H4 (cell line): ENCODE results near the gene XPR1. TPM values are rescaled to one million over a fixed set of nuclear protein-coding genes. Genes with fewer than 3 reads are reported as not detected.
"Not testable (repeated sequence)": the region's sequence is repeated elsewhere in the genome, so short reads cannot be mapped to it uniquely, and the experiment has no call there.

Experiments
- DNase-seq: peaks from one replicate; pipeline ENCODE4 v3.0.0-alpha.2; 2015; ENCODE audit warnings: low spot score
- total RNA-seq: library from RNA; depleted of rRNA; stranded (reverse); fragments of >200 nt; shearing (Covaris generic); gene quantifications from 2 replicates; pipeline ENCODE4 v1.2.3, GENCODE V29; 2014

The XPR1 gene
- total RNA-seq, 1 experiment from 2014 or later = 23.5 TPM

DNA sequence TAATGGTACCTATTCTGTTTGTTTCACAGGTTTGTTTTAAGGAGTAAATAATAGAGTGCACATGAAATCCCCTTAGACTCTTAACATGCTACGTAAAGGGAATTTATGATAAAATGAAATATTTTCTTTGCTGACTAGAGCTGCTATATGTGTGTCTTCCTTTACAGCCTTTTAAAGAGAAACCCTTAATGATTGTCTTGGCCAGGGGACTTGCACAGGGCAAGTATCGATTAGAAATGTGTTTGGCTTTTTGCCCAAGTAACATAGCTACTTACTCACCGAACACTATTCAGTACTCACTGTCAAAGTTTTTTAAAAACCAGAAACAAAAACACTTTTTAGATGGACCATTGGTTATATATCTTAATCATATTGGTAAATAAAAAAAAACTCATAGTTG, 209.6 kb downstream of the XPR1 start:
- no peak for DNase-seq

DNA sequence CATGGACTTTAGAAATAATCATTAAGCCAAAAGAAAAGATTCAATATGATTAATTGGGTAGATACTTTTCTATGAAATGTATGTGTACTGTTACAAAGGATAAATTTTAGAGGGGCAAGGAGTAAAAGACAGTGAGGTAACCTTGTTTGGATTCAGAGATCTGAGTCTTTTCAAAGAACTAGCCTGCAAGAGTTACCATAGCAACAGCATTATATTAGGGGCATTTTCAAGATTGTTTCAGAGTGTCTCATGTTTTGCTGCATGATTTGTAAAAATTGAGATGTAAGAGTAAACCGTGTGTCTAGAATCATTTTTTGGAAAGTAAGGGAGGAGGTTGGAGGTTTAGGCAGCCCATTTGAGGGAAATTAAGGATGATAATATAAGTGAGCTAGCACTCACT, 210.2 kb downstream of the XPR1 start:
- no peak for DNase-seq

DNA sequence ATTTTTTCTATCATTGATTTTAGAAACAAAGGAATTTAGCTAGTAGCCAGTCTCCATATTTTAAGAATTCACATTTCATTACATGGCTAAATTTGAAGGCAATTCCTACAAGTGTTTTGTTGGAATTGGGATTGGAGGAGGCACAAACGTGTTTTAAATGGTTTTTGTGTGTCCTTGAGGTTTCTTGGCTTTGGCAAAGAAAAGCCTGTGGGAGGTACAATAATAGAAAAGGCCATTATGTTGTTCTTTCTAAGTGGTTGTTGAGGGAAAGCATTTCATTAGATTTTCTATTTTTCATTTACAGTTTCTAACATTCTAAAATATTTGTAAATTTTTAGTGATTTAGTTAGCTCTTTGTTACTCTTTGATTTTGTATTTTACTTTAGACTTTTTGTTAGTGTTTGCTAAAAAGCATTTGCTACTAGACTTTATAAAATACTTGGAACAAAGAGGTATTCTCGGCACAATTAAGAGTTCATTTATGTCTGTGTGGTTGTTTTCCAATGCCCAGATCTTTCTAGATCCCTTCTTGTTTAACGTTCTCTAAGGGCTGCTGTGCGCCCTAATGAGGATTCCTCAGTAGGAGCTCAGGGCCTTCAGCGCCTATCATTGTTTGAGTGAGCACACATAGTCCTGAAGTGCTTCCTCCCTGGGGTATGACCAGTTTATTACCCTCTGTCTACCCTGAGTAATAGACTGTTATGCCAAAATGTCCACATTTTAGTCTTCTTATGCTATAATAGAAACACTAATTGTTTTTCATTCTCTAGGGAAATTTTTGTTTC, 210.9 kb downstream of the XPR1 start:
- no peak for DNase-seq

DNA sequence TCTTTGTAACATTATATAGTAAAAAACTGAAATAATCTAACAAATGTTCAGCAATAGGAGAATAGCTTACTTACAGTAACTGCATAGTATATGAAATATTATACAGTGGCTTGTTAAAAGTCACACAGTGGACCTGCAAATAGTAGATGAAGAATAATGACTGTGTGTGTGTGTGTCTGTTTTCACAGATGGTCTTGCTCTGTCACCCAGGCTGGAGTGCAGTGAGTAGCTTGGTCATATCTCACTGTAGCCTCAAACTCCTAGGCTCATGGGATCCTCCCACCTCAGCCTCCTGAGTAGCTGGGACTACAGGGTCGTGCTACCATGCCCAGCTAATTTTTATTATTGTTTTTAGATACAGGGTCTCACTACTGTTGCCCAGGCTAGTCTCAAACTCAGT, 213.5 kb downstream of the XPR1 start:
- no peak for DNase-seq

DNA sequence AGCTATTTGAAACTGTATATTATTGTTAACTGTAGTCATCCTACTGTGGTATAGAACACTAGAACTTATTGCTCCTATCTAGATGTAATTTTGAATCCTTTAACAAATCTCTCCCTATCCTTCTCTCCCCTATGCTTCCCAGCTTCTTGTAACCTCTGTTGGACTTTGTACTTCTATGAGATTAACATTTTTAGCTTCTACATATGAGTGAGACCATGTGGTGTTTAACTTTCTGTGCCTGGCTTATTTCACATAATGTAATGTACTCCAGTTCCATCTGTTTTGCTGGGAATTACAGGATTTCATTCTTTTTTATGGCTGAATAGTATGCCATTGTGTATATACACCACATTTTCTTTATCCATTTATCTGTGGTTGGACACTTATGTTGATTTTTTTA, 216.4 kb downstream of the XPR1 start:
- DNase-seq = no peak

DNA sequence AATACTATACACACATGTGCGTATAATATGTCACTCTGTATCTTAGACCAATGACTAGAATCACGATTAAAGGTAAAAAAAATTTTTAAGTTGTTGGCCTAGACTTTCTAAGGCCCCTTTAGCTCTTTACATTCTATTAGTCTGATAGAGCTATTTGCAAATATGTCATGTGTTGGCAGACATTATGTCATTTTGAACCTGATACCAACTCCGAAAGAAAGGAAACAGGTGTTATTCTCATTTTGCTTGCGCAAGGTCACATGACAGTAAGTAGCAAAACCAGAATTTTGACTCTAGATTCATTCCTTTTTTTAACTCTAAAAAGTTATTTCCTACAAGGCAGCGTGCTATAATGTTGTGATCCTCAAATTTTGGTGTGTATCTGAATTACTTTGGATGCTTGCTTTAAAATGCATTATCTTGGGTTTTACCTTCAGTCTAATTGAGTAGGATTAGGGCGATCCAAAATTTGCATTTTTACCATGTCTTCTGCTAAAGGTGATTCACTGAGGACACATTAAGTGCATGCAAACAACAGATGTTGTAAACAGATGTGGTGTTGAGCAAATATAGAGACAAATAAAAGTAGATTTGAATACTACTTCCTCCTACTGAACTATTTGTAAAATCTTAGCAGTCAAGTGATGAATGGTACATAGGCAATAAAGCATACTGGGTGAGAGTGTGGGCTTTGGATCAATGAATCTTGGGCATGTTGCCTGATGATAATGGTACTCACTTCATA, 217.4 kb downstream of the XPR1 start:
- no peak for DNase-seq

DNA sequence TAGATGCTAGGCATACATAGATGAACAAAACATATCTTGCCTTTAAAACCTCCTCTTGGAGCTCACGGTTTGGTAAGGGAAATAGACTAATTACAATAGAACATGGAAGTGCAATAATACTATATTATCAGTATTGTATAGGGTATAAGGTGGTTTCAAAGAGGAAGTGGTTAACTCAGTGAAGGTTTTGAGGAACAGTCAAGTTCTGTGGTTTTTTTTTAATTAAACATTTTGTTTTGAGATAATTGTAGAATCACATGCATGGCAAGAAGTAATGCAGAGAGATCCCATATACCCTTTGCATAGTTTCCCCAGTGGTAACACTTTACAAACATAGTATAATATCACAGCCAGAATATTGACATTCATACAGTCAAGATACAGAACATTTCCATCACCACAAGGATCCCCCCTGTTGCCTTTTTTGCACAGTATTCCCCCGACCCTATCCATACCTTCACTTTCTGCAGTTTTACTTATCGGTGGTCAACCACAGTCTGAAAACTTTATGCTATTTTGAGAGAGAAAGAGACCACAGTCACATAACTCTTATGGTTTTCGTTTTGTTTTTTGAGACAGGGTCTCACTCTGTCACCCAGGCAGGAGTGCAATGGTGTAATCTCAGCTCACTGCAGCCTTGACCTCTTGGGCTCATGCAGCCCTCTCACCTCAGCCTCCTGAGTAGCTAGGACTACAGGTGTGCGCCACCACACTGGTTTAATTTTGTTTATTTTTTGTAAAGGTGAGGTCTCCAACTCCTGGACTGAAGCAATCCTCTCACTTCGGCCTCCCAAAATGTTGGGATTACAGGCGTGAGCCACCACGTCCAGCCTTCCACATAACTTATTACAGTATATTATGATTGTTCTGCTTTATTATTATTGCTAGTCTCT, 220.4 kb downstream of the XPR1 start:
- no peak for DNase-seq

DNA sequence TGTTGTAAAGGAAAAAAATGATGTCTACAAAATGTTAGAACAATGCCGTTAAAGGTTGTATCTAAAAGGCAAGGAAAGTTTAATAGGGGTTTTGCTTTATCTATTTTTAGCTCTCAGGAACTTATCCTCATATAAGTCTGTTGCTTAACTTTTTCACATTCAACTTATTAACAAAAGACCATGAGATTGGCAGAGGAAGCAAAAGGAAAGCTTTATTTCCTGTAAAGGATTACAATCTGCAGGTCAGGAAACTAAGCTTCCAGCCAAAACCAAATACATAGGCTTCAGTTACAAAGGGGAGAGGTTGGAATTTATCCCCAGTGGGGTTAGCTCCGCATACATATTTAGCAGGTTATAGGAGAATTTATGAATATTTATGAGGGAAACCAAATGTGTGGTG, 222.2 kb downstream of the XPR1 start:
- DNase-seq = no peak

DNA sequence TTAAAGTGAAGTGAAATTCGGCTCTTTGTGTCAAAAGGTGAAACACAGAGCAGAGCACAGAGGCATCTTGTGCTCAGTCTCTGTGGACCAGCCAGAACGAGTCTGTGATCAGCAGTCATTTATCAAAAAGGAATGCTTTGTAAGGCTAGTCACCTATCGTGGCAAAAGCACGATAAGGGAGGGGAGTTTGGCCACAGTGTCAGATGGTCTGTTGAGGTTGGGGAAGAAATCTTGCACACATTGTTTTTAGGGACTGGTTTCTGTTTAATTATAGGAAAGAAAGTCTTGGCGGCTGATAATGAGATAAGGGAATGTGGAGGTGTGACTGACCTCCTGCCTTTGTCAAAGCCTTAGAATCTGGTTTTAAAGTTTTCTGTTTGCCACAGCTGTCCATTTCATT, 222.6 kb downstream of the XPR1 start:
- no peak for DNase-seq

DNA sequence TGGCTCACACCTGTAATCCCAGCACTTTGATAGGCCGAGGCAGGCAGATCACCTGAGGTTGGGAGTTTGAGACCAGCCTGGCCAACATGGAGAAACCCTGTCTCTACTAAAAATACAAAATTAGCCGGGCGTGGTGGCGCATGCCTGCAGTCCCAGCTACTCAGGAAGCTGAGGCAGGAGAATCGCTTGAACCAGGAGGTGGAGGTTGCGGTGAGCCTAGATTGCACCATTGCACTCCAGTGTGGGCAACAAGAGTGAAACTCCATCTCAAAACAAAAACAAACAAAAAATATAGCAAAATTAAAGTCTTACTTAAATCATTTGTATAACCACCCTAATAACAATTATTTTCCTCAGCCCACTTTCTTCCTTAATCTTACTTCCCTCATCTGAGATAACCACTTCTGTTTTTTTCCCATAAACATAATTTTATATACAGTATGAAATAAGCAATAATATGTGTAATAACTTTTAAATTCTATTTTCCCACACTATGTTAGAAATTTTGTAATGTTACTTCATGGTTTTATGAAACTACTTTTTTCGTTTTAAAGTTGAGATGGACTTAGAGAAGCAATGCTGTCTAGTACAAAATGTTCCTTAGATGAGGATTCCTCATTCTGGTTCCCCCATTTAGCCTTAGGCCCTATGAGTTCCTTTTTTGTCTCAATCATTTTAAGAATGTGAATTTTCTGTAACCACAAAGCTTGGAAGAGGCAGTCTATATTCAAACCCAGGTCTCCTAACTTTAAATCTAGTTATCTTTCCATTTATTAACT, 226.3 kb downstream of the XPR1 start:
- DNase-seq = not testable (repeated sequence)

DNA sequence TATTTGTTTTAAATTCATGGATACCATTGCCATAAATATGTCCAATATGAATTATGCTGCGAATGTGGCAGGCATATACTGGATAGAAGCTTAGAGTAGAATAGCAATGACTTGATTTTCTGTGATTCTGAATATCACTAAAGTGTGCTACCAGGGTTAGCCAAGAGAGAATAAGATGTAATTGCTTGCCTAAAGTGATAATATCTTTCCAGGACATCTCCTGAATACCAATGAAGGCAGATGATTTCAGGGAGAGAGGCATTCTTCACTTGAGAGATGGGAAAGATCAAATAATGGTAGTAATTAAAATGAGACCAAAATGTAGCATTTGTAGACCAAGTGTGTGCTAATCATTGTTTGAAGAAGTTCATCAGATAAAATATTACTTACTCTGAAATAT, 227.5 kb downstream of the XPR1 start:
- DNase-seq = no peak

DNA sequence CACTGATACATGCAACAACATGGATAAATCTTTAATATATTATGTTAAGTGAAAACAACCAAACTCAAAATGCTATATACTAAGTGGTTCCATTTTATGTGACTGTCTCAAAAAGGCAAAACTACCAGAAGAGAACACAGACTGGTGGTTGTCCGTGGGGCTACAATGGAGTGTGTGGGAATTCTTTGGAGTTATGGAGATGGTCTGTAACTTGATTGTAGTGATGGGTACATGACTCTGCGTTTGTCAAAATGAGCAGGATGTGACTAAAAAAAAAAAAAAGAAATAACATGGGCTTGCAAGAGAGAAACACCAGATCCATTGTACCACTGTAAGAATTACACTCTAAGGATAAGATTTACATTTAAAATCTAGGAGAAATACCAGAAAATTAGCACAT, 228.7 kb downstream of the XPR1 start:
- DNase-seq = no peak

DNA sequence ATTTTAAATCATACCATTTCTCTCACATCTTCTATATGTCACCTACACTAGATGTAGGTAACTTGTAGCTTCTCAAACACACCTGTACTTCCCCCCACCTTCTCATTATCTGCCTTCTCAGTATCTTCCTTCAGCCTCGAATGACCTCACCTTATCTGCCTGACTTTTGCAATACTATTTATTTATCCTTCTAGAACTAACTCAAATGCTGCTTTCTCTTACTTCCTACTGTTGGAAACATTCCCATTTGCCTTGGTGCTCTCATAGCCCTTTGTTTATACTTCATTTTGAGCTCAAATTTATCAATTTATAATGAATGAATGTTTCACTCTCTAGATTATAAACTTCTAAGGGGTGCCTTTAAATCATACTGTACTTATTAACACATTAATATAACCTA, 230.5 kb downstream of the XPR1 start:
- no peak for DNase-seq

DNA sequence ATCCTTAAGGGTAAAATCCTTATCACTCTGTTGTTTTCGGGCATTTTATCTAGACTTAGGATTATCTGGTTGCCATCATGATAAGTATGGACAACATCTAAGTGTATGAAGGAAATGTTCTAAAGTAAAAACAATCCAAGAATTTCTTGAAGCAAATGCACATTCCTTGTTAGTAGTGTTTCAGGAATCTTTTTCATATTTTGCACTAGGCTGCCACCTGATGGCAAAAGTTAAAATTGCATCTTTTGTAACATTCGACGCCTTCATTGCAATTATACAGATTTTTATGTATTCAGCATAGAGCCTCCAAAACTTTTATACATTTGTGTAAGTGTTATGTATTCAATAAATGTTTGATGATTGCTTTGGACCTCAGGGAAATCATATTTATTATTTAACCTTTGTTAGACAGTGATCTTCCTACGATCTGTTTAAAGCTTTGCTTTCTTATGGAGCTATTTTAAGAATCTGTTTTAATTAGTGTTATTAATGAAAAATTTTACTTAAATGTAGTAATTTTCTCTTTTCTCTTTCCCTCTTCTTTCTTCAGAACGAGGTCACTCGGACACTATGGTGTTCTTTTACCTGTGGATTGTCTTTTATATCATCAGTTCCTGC, 231.4 kb downstream of the XPR1 start:
- peak; percentile 30 for DNase-seq

DNA sequence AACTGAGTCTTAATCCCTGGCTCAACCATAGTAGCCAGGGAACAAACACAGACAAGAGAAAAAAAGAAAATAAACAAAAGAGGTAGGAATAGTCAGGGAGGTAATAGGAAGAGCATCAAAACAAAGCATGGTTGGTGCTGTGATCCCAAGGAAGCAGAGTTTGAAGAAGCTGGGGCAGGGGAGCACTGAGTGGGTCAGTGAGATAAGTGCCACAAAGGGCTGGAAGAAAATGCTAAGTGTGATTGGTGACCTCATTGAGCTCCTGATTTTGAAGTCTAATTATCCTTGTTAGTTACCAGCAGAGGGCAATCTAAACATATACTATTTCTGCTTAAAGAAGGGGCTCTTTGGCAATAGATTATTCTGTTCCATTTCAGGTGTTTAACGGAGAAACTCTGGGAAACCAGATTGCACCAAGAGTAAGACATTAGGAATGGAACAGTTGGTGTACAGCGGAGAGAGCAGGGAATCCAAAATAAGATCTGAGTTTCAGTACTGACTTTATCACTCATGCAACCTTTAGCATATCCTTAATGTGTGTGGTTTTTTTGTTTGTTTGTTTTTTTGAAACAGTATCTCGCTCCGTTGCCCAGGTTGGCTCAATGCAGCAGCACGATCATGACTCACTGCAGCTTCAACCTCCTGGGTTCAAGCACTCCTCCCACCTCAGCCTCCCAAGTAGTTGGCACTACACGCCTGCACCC, 250.1 kb downstream of the XPR1 start:
- peak; percentile 62 for DNase-seq

DNA sequence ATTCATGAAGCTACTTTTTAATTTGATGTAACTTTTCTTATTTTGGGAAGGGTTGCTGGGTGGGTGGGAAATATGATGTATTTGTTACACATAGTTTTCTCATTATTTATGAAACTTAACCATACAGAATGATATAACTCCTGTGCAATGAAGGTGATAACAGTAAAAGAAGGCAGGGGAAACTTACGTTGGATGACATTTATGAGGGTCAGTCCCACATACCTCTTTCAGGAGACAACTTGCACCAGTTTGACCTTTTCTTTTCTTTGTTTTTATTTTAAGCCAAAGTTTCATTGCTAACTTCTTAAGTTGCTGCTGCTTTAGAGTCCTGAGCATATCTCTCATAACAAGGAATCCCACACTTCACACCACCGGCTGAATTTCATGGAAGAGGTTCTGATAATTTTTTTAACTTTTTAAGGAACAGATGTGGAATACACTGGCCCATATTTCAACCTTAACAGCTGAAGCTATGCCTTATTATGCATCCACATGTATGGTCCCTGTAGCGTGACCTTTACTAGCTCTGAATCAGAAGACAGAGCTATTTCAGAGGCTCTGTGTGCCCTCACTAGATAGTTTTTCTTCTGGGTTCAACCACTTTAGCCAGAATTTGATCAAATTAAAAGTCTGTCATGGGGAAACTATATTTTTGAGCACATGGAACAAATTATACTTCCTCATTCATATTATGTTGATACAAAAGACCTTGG, 252.9 kb downstream of the XPR1 start:
- no peak for DNase-seq

DNA sequence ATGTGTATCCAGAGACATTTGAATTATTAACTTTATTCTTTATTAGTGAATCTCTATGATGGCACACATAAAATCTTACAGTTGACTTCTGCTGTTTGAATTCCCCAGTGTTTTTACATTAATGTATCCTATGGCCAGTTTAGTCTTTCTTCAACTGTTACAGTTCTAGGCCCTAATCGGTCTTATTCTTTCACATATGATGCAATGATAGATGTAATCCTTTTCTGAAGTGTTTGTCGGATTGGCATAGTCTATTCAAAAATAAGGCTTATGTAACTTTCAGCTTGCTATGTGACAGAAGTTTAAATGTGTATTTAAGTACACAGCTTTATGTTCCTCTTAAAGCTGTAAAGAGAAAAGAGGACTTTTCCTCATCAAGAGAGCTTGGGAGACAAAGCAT, 254.5 kb downstream of the XPR1 start:
- DNase-seq = no peak

DNA sequence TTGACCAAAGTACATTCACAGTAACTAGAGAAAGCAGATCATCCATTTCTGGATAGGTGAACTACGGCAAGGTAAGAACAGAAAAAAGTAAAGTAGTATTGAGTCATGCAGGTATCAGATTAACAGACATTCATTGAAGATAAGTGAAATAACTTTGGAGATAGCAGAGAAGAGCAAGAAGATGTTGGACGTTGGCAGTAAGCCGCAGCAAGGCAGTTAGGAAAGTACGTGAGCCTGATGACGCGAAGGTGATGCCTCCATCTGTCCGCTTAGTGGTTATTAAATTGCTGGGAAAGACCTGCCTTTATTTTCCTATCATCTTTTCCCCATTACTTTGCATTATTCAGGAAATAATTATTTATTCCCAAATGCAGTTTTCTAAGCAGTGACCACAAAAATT, 256.0 kb downstream of the XPR1 start:
- DNase-seq = no peak

DNA sequence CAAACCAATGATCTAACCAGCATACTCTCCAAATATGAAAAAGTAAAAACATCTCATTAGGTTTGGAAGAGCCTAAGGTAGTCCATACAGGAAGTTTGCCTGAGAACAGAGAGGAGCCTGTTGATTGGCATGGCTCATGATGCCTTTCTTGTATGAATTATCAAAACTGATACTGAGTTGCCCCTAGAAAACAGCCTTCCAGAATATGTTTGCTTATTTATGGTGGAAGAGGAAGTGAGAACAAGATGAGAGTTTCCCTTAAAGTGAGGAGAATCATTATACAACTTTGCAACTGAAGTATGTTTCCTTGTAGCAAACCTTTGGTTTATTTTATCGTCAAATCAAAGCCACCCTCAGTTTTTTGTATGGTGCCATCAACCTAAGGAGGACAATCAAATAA, 257.0 kb downstream of the XPR1 start:
- DNase-seq = no peak

DNA sequence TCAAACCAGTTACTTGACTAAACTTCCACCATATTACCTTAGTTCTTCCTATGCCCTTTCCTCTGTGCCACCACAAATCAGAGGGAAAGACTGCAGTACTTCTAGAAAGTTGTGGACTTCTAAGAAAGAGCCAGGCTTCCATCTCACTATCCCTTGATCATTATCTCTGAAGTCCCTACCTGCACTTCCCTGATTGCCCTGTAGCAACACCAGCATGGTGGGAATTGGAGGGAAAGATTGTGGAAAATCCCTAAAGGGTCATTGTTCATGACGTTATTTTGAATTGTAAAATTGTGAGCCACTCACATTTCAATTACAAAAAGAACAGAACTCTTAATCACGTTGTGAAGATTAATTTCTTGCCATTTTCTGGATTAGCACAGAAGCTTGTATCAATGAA, 257.5 kb downstream of the XPR1 start:
- no peak for DNase-seq
